ENCODE measurements around the gene LRRC7. TPM values are rescaled to one million over a fixed set of nuclear protein-coding genes. Genes with fewer than 3 reads are reported as not detected.

Gene LRRC7
- total RNA-seq, 1 donor from 2014 or later, result not detected

DNA sequence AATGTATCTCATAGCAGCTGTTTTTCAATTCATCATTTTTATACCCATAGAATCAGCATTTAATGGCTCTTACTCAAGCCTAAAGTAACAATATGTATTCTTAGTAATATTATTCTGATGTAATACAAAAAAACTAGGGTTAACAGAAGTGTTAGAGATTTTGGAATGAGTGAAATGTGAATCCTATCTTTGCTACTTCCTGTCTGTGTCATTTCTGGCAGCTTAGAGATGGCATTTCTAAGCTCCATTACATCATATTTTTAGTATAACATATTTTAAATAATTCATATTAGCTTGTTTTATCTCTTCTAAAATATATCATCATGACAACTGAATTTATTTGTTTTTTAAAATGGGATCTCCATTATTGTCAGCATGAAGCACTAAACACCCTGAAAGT is 90.2 kb downstream of the LRRC7 start:
- CTCF ChIA-PET, result no interaction called here
- POLR2A ChIA-PET, result no interaction called here
- intact Hi-C loops (cut with micrococcal nuclease), result no loop called here
- no peaks in the 10 kb centered on the region for H3K36me3 Mint-ChIP-seq (ENCODE audit: low read depth)
- H3K27me3 Mint-ChIP-seq, result no peaks in the 10 kb centered on the region
- no peak overlapping the region for H3K4me3 Mint-ChIP-seq
- no peaks in the 10 kb centered on the region for H3K4me1 Mint-ChIP-seq
- ATAC-seq (ENCODE audit: low read depth) (no peak), DNase-seq (no peak)
- H3K27ac Mint-ChIP-seq, result no peak overlapping the region
- no peaks in the 10 kb centered on the region for H3K9me3 Mint-ChIP-seq
- TF ChIP-seq, protein P1, sequence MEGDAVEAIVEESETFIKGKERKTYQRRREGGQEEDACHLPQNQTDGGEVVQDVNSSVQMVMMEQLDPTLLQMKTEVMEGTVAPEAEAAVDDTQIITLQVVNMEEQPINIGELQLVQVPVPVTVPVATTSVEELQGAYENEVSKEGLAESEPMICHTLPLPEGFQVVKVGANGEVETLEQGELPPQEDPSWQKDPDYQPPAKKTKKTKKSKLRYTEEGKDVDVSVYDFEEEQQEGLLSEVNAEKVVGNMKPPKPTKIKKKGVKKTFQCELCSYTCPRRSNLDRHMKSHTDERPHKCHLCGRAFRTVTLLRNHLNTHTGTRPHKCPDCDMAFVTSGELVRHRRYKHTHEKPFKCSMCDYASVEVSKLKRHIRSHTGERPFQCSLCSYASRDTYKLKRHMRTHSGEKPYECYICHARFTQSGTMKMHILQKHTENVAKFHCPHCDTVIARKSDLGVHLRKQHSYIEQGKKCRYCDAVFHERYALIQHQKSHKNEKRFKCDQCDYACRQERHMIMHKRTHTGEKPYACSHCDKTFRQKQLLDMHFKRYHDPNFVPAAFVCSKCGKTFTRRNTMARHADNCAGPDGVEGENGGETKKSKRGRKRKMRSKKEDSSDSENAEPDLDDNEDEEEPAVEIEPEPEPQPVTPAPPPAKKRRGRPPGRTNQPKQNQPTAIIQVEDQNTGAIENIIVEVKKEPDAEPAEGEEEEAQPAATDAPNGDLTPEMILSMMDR (IDR thresholded peaks at IDR 0.05), result no peak

DNA sequence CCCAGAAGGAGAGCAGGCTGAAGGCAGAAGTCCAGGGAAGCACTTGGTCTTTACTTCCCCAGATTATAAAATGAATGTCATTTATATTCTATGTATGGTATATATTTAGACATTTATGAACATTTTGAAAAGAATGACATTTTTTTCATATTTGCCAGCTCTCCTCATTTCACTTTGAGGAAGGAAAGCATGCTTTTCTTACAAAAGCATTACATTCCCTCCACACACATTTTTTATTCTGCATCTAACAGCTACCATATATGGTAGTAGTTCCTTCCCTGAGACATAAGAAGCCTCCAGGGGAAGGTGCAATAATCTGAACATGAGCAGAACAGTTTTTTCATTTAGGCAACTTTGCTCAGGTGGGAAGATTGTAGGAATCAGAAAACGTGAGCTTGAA is 94.0 kb downstream of the LRRC7 start:
- peaks cover 11% of the 10 kb centered on the region for H3K9me3 Mint-ChIP-seq
- intact Hi-C loops (cut with micrococcal nuclease), result no loop called here
- no peaks in the 10 kb centered on the region for H3K27me3 Mint-ChIP-seq
- TF ChIP-seq, protein P1 (IDR thresholded peaks at IDR 0.05), result no peak
- no peak overlapping the region for H3K27ac Mint-ChIP-seq
- no peak overlapping the region for H3K4me3 Mint-ChIP-seq
- CTCF ChIA-PET, result no interaction called here
- no peaks in the 10 kb centered on the region for H3K36me3 Mint-ChIP-seq (ENCODE audit: low read depth)
- POLR2A ChIA-PET, result no interaction called here
- no peaks in the 10 kb centered on the region for H3K4me1 Mint-ChIP-seq
- no peak for ATAC-seq (ENCODE audit: low read depth)
- DNase-seq, result no peak

DNA sequence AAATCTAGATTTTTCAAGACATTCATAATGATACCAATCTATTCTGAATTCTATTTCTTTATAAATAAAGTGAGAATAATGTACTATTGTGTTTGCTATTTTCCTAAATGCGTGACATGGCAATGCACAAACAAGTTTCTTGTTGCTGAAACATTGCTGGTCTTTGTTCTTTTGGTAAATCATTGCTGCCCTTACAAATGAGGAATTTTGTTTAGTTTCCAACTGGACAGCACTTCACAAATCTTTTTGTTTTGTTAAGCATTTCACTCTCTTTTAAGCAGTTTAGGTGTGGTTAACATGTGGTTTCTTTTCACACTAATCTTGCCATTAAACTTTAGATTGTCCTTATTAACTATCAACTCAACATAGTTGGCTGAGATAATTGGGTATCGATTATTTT is 94.6 kb downstream of the LRRC7 start:
- H3K36me3 Mint-ChIP-seq (ENCODE audit: low read depth), result no peaks in the 10 kb centered on the region
- ChIA-PET POLR2A (no interaction called here), CTCF (no interaction called here)
- no peaks in the 10 kb centered on the region for H3K4me1 Mint-ChIP-seq
- DNase-seq (no peak), ATAC-seq (ENCODE audit: low read depth) (no peak)
- intact Hi-C loops (cut with micrococcal nuclease), result no loop called here
- H3K27ac Mint-ChIP-seq, result no peak overlapping the region
- TF ChIP-seq, protein P1 (IDR thresholded peaks at IDR 0.05), result no peak
- H3K27me3 Mint-ChIP-seq, result no peaks in the 10 kb centered on the region
- H3K9me3 Mint-ChIP-seq, result peaks cover 11% of the 10 kb centered on the region
- no peak overlapping the region for H3K4me3 Mint-ChIP-seq

DNA sequence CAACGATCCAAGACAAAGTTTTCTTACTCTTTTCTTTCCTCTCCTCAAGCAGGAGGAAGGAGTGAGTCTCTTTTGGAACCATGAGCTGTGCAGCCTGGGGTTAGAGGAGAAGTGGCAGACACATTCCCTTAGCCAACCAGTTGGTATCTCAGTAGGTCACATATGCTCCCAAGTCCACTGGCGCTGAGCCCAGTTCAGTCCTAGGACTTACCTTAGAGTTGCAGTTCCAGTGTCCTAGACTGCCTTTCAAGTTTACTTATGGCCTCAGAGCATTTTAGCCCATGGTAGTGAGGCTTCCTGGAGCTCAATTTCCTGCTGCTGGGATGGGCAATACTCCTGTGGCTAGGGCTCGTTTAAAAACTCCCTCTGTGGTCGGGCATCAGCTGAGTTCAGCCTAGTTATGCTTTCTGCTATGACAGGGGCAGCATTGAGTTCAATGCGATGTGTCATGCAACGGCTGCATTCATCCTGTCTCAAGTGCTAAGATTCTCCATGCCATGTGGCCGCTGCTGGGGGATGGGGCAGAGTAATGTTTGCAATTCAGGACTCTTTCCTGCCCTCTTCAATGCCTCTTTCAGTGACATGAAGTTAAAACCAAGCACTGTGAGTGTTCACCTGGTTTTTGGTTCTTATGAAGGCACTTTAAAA is 103.8 kb downstream of the LRRC7 start:
- no peak overlapping the region for H3K27ac Mint-ChIP-seq
- H3K4me1 Mint-ChIP-seq, result no peaks in the 10 kb centered on the region
- ChIA-PET POLR2A (no interaction called here), CTCF (no interaction called here)
- no peak overlapping the region for H3K4me3 Mint-ChIP-seq
- H3K36me3 Mint-ChIP-seq (ENCODE audit: low read depth), result no peaks in the 10 kb centered on the region
- peaks cover 4% of the 10 kb centered on the region for H3K9me3 Mint-ChIP-seq
- DNase-seq, result no peak
- intact Hi-C loops (cut with micrococcal nuclease), result no loop called here
- no peaks in the 10 kb centered on the region for H3K27me3 Mint-ChIP-seq
- TF ChIP-seq, protein P1 (IDR thresholded peaks at IDR 0.05), result no peak
- ATAC-seq (ENCODE audit: low read depth), result no peak

DNA sequence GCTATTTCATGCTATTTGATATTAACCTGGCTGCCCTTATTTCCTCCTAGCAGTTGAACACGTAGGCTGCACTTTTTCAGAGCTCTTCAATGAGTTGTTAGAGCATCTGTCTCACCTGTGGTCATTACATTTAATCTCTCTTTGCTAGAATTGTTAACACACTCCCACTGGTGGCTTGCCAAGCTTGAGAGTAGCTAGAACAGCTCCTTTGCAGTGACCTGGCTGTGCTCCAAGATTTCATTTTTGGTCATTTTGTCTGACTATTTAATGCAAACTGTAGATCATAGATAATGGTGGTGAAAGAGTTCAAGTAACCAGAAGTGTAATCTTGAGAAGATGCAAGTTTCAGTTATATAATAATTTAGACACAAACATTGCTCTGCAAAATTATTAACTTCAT is 105.6 kb downstream of the LRRC7 start:
- Mint-ChIP-seq H3K4me1 (no peaks in the 10 kb centered on the region), H3K27me3 (no peaks in the 10 kb centered on the region), H3K36me3 (ENCODE audit: low read depth) (no peaks in the 10 kb centered on the region), H3K27ac (no peak overlapping the region), H3K4me3 (no peak overlapping the region), H3K9me3 (peaks cover 2% of the 10 kb centered on the region)
- TF ChIP-seq, protein P1 (IDR thresholded peaks at IDR 0.05), result no peak
- DNase-seq, result no peak
- ChIA-PET POLR2A (no interaction called here), CTCF (no interaction called here)
- intact Hi-C loops (cut with micrococcal nuclease), result no loop called here
- no peak for ATAC-seq (ENCODE audit: low read depth)
